ENCODE data around the gene SAMD8. TPM values are rescaled to one million over a fixed set of nuclear protein-coding genes. Genes with fewer than 3 reads are reported as not detected.

The SAMD8 gene
- total and polyA plus RNA-seq, 12 donors: 5.7 to 48.7 (median 29.1) TPM

GRCh38 chr10:75072727-75073126, 38.7 kb upstream of the SAMD8 start:
- no peak overlapping the region for H3K27ac ChIP-seq
- no peak overlapping the region for H3K4me3 ChIP-seq
- intact Hi-C loops (cut with DNase I): no loop called here
- H3K36me3 ChIP-seq (replicated peaks in 1 of 2): no peaks in the 10 kb centered on the region
- no peaks in the 10 kb centered on the region for H3K9me3 ChIP-seq (replicated peaks in 1 of 3)
- no peaks in the 10 kb centered on the region for H3K27me3 ChIP-seq
- H3K4me1 ChIP-seq (replicated peaks in 1 of 2): no peaks in the 10 kb centered on the region
- TF ChIP-seq POLR2A (IDR thresholded peaks at IDR 0.05): no peak
- no peak for DNase-seq
- WGBS, 4 donors: 85 to 97% (median 90%) methylated on average over 14 of the region's 14 CpGs

- 79 to 96% (median 95%) methylated on average over 15 to 17 of the region's 17 CpGs for WGBS, 4 donors
- Histone ChIP-seq H3K9me3 (replicated peaks in 1 of 3) (no peaks in the 10 kb centered on the region), H3K4me1 (replicated peaks in 1 of 2) (no peaks in the 10 kb centered on the region), H3K27ac (no peak overlapping the region), H3K4me3 (no peak overlapping the region), H3K36me3 (replicated peaks in 1 of 2) (no peaks in the 10 kb centered on the region), H3K27me3 (no peaks in the 10 kb centered on the region)
- DNase-seq: no peak
- intact Hi-C loops (cut with DNase I): no loop called here
- TF ChIP-seq POLR2A (IDR thresholded peaks at IDR 0.05) (no peak), CTCF (IDR thresholded peaks at IDR 0.05) (no peak)
Observed at GRCh38 chr10:75073442-75073841, 38.0 kb upstream of the SAMD8 start.

- H3K27me3 ChIP-seq: no peaks in the 10 kb centered on the region
- WGBS, 4 donors: 44 to 86% (median 69%) methylated on average over 2 of the region's 2 CpGs
- intact Hi-C loops (cut with DNase I): no loop called here
- no peak for TF ChIP-seq POLR2A (IDR thresholded peaks at IDR 0.05)
- TF ChIP-seq CTCF (IDR thresholded peaks at IDR 0.05): no peak
- H3K36me3 ChIP-seq (replicated peaks in 1 of 2): no peaks in the 10 kb centered on the region
- no peak overlapping the region for H3K4me3 ChIP-seq
- no peaks in the 10 kb centered on the region for H3K4me1 ChIP-seq (replicated peaks in 1 of 2)
- no peaks in the 10 kb centered on the region for H3K9me3 ChIP-seq (replicated peaks in 1 of 3)
- no peak overlapping the region for H3K27ac ChIP-seq
- DNase-seq: no peak
Observed at GRCh38 chr10:75074711-75075445, 36.6 kb upstream of the SAMD8 start.

GRCh38 chr10:75076348-75076747, 35.1 kb upstream of the SAMD8 start:
- no peaks in the 10 kb centered on the region for H3K27me3 ChIP-seq
- no peak for TF ChIP-seq POLR2A (IDR thresholded peaks at IDR 0.05)
- TF ChIP-seq CTCF (IDR thresholded peaks at IDR 0.05): no peak
- H3K4me1 ChIP-seq (replicated peaks in 1 of 2): no peaks in the 10 kb centered on the region
- H3K4me3 ChIP-seq: no peak overlapping the region
- WGBS, 4 donors: 81 to 93% (median 87%) methylated on average over 6 of the region's 6 CpGs
- H3K27ac ChIP-seq: no peak overlapping the region
- no peak for DNase-seq
- intact Hi-C loops (cut with DNase I): no loop called here
- no peaks in the 10 kb centered on the region for H3K9me3 ChIP-seq (replicated peaks in 1 of 3)
- no peaks in the 10 kb centered on the region for H3K36me3 ChIP-seq (replicated peaks in 1 of 2)
